ENCODE data around the gene KLF11. TPM values are rescaled to one million over a fixed set of nuclear protein-coding genes. Genes with fewer than 3 reads are reported as not detected.

KLF11 gene
- total RNA-seq, 1 experiment from 2014 or later: 21.0 TPM

- no peak for TF ChIP-seq CTCF (IDR thresholded peaks at IDR 0.05; ENCODE audit: insufficient read depth in 1 of 2, low read depth in 1 of 2, low read length in 1 of 2, severe bottlenecking in 1 of 2, unreplicated experiment in 1 of 2)
- H3K27me3 Mint-ChIP-seq (ENCODE audit: insufficient read depth, unreplicated experiment): no peaks in the 10 kb centered on the region
- no peaks in the 10 kb centered on the region for H3K36me3 ChIP-seq (ENCODE audit: control insufficient read depth, insufficient read depth, low read length)
- no TSS peak for BruUV-seq (replicated peaks)
- CTCF ChIA-PET: no interaction called here
- H3K27ac Mint-ChIP-seq (ENCODE audit: unreplicated experiment): no peak overlapping the region
- DNase-seq: no peak
- H3K27me3 ChIP-seq (replicated peaks; ENCODE audit: control insufficient read depth, insufficient read depth, low read length): no peaks in the 10 kb centered on the region
- no peaks in the 10 kb centered on the region for H3K9me3 Mint-ChIP-seq (ENCODE audit: unreplicated experiment)
- POLR2A ChIA-PET: no interaction called here
- H3K36me3 Mint-ChIP-seq (ENCODE audit: insufficient read depth, unreplicated experiment): no peaks in the 10 kb centered on the region
- H3K4me1 ChIP-seq: no peaks in the 10 kb centered on the region
- H3K4me1 Mint-ChIP-seq (ENCODE audit: low read depth, unreplicated experiment): peaks cover 15% of the 10 kb centered on the region
- no peak overlapping the region for H3K4me3 Mint-ChIP-seq (ENCODE audit: unreplicated experiment)
- no peak overlapping the region for H3K4me3 ChIP-seq (ENCODE audit: low read depth, low read length)
- intact Hi-C loops (cut with micrococcal nuclease; ENCODE audit: unreplicated experiment): no loop called here
- no peaks in the 10 kb centered on the region for H3K9me3 ChIP-seq
These were observed 10.6 kb upstream of the KLF11 start for GRCh38 chr2:10032746-10033105.

GRCh38 chr2:10033251-10034006, 9.9 kb upstream of the KLF11 start:
- H3K36me3 ChIP-seq (ENCODE audit: control insufficient read depth, insufficient read depth, low read length): no peaks in the 10 kb centered on the region
- H3K36me3 Mint-ChIP-seq (ENCODE audit: insufficient read depth, unreplicated experiment): no peaks in the 10 kb centered on the region

More at GRCh38 chr2:10033251-10034006, 9.9 kb upstream of the KLF11 start:
- POLR2A ChIA-PET: no interaction called here
- no peak for TF ChIP-seq CTCF (IDR thresholded peaks at IDR 0.05; ENCODE audit: insufficient read depth in 1 of 2, low read depth in 1 of 2, low read length in 1 of 2, severe bottlenecking in 1 of 2, unreplicated experiment in 1 of 2)
- BruUV-seq (replicated peaks): no TSS peak
- Mint-ChIP-seq H3K4me3 (ENCODE audit: unreplicated experiment) (no peak overlapping the region), H3K27ac (ENCODE audit: unreplicated experiment) (no peak overlapping the region), H3K27me3 (ENCODE audit: insufficient read depth, unreplicated experiment) (no peaks in the 10 kb centered on the region), H3K4me1 (ENCODE audit: low read depth, unreplicated experiment) (peaks cover 15% of the 10 kb centered on the region), H3K9me3 (ENCODE audit: unreplicated experiment) (no peaks in the 10 kb centered on the region)
- CTCF ChIA-PET: interaction anchor here (0.8 kb wide), 1 partner anchor 49 kb away, joined by 3 read pairs; no protein-coding TSS in a partner anchor
- DNase-seq: no peak
- Histone ChIP-seq H3K4me3 (ENCODE audit: low read depth, low read length) (no peak overlapping the region), H3K4me1 (no peaks in the 10 kb centered on the region), H3K9me3 (no peaks in the 10 kb centered on the region), H3K27me3 (replicated peaks; ENCODE audit: control insufficient read depth, insufficient read depth, low read length) (no peaks in the 10 kb centered on the region)
- intact Hi-C loops (cut with micrococcal nuclease; ENCODE audit: unreplicated experiment): no loop called here

Measured in Caco-2 (cell line).